GM13976 (cell line): ENCODE results near the gene SLC22A31.

ENCODE experiments used
- DNase-seq: peaks from one replicate; pipeline ENCODE4 v3.0.0; 2012; ENCODE audit warnings: low spot score
- in situ Hi-C: fragments of 300-500 bp; cut with MboI; formaldehyde crosslinking; loops from one replicate; pipeline ENCODE4 v1.12.0; 2022; ENCODE audit warnings: low sequenced_read_pairs, mixed read lengths, inconsistent platforms; ENCODE audit not compliant: unreplicated experiment
- TF ChIP-seq, protein P1 (sequence below): IDR thresholded peaks from 2 replicates; pipeline ENCODE4 v1.5.1; 2012; ENCODE audit warnings: borderline replicate concordance, mild to moderate bottlenecking; ENCODE audit not compliant: insufficient read depth; ENCODE audit errors: extremely low read depth, missing control alignments, control extremely low read depth

Gene SLC22A31

DNA sequence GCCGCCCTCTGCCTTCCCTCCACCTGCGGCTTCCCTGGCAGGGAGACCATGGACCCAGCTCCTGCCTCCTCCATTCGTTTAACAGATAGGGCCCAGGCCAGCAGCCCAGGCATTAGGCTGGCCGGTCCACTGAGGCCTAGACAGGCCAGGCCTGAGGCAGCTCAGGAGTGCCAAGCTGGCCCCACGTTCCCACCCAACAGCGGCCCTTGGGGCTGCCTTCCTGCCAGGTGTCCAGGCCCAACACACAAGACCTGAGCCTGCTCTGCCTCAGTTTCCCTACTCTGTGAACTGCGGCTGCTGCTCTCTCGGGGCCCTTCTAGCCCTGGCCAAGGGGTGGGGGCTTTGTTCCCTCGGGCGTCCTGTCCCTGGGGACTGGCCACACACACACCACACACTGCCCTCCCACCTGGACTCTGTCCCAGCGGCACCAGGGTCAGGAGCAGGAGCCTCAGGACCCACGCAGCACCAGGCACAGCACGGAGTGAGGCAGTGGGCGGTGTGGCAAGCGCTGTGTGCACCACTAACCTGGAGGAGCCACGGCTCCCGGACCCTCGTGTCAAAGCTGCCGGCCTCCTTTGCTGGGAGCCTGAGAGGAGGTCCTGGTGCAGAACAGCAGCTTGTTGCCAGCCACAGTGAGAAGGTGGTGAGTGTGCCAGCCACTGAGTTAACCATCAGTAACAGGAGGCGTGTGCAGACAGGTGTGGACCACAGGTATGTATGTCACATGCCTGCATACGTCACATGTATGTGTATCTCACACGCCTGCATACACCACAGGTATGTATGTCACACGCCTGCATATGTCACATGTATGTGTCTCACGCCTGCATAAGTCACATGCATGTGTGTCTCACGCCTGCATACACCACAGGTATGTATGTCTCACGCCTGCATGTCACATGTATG, 43.3 kb downstream of the SLC22A31 start:
- TF ChIP-seq, protein P1, sequence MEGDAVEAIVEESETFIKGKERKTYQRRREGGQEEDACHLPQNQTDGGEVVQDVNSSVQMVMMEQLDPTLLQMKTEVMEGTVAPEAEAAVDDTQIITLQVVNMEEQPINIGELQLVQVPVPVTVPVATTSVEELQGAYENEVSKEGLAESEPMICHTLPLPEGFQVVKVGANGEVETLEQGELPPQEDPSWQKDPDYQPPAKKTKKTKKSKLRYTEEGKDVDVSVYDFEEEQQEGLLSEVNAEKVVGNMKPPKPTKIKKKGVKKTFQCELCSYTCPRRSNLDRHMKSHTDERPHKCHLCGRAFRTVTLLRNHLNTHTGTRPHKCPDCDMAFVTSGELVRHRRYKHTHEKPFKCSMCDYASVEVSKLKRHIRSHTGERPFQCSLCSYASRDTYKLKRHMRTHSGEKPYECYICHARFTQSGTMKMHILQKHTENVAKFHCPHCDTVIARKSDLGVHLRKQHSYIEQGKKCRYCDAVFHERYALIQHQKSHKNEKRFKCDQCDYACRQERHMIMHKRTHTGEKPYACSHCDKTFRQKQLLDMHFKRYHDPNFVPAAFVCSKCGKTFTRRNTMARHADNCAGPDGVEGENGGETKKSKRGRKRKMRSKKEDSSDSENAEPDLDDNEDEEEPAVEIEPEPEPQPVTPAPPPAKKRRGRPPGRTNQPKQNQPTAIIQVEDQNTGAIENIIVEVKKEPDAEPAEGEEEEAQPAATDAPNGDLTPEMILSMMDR: no peak
- no peak for DNase-seq
- in situ Hi-C loops: no loop called here

DNA sequence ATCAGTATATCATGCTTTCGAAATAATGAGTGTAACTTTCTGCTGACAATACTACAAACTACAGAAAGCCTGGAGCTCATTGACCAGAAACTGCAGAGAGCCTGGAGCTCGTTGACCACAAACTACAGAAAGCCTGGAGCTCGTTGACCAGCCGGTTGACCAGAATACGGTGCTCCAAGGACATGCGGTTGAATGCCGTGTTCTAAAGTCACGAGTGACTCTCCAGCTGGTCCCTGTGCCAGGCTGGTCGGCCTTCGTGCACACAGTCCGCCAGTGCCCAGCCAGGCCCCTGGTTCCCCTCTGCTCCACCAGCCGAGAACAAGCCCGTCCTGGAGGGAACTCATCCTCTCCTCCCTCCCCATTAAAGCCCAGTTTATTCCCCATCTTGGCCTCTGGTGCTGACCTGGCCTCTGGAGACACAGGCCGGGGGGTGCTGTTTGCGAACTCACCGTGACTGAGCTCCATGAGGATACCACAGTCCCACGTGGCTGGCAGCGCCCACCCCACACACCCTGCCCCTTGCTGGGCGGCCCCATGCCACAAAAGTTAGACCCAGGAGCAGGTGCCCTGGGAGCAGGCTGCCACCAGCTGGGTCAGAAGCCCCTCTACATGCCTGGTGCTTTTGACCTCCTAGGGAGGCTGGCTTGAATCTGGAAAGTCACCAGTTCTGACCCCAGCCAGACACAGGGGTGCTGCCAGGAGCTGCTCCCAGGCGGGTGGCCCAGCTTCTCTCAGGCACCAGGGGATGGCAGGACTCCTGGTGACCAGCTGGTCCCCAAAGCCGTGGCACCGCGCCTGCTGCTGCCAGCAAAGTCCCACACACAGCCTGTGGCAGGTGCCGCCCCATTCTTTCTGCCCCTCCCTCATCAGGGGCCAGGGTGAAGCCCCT, 44.2 kb downstream of the SLC22A31 start:
- in situ Hi-C loops: no loop called here
- DNase-seq: no peak
- TF ChIP-seq, protein P1: no peak

DNA sequence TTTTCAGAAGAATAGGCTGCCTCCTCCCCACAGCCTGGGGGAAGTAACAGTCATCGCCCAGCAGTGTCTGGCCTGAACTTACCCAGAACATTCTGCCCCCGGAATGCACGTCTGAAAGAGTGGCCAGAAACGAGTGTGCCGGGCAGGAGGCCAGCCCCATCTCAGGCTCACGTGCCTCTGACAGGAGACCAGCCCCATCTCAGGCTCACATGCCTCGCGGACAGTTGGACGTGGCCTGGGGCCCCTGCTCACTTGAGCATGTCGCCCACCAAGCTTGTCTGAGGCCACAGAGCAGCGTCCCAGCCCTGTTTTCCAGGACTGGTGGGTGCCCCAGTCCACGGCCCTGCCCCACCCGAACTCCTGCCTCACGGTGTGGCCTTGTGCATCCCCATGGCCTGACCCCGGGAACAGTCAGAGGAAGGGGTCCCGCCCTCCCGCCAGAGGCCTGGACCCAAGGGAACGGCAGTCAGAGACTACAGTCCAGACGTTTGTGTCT, 45.1 kb downstream of the SLC22A31 start:
- no peak for DNase-seq
- TF ChIP-seq, protein P1: no peak
- in situ Hi-C loops: no loop called here

DNA sequence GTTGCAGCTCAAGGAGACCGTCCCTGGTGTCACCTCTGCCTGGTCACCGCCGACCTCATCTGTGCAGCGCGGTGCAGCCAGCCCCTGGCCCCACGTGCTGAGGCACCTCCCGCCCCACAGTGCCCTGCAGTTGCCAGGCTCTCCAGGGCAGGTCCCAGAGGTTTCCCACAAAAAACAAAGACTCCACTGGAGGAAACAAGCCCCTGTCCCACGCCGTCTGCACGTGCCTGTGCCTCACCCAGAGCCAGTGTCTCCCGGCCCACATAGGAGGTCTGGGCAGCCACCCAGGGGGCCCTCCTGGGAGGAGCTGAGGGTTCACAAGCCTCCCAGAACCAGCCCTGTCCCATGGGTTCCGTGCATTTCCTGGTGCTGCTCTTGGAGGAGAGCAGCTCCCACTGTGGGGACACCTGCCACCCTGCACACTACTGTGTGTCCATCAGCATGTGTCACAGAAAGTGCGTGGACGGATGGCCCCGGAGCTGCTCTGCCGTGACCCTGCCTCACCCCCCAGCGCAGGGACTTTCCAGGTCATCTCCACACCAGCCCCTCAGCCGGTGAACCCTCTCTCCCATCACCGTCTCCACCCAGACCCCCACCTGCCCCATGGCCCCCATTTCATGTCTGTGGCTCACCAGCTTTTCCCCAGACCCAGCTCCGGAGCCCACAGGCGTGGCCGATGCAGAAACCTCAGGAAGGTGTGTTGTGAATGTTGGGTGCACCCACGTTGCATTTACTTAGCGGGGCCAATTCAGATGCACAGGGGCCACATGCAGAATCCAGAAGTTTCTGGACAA, 45.8 kb downstream of the SLC22A31 start:
- in situ Hi-C loops: no loop called here
- DNase-seq: no peak
- TF ChIP-seq, protein P1: no peak

DNA sequence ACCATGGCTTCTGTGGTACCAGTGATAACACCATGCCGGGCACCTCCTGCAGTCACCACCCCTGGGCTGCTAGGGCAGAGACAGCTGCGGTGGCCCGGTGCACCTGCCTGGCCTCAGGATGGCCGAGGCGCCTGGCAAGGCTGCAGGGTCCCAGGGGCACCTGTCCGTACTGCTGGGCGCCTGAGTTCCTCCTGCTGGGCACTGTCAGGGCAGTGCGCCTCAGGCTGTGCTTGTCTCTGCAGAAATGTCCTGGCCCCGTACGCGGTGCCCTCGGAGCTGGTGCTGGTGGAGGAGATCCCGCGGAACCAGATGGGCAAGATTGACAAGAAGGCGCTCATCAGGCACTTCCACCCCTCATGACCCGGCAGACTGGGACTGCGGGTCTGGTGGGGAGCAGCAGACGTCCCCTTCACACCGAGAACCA, 46.5 kb downstream of the SLC22A31 start:
- in situ Hi-C loops: no loop called here
- DNase-seq: no peak
- TF ChIP-seq, protein P1: no peak

DNA sequence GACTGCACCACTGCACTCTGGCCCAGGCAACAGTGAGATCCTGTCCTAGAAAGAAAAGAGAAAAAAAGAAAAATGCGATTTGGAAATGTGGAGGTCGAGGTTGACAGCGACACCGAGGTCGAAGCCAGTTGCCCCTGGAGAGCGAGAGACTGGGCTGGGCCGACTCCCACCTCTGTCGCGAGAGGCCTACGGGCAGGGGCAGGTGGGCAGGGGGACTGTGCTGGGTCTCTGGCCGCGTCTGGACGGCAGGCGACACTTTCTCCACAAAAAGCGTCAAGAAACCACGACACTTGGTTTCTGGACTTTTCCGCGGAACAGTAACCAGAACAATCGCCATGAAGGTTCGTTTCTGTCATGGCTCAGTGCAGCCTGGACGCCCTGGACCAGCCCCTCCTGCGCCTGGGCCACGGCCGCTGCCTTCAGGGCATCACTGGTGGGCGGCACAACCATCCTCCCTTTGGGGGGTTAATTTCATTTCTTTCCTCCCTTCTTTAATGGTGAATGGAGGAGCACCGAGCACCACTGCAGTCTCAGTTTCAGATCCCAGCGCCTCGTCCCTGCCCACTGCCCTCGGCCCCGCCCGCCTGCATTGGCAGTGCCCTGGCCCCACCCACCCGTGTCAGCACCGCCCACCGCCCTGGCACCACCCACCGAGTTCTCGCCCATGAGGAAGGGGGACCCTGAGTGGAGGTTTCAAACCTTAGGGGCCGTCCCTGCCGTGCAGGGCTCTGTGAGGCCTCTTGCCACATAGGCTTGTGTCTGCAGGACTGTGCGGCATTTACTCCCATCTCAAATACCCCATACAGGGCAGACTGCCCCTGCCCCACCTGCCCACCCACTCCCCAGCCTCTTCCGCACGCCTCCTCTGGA, 47.3 kb downstream of the SLC22A31 start:
- in situ Hi-C loops: no loop called here
- TF ChIP-seq, protein P1: no peak
- no peak for DNase-seq
